A673 (cell line): ENCODE results near the gene ANKRD11.

Experiments
- EZH2 ChIP-seq: fragments of 200-600 bp; sonication (generic); IDR thresholded peaks from 2 replicates; pipeline ENCODE4 v1.6.1; 2017; ENCODE audit warnings: borderline replicate concordance, low read depth, mild to moderate bottlenecking, mixed read lengths, antibody characterized with exemption, low read length; ENCODE audit not compliant: poor library complexity, severe bottlenecking
- TF ChIP-seq, protein P1 (sequence below): fragments of 300-800, 200-600 bp; sonication (generic); conservative IDR thresholded peaks from 2 replicates; pipeline ENCODE4 v1.5.1; 2017; ENCODE audit warnings: low read depth, mild to moderate bottlenecking, antibody characterized with exemption, low read length, moderate library complexity, mixed read lengths

DNA sequence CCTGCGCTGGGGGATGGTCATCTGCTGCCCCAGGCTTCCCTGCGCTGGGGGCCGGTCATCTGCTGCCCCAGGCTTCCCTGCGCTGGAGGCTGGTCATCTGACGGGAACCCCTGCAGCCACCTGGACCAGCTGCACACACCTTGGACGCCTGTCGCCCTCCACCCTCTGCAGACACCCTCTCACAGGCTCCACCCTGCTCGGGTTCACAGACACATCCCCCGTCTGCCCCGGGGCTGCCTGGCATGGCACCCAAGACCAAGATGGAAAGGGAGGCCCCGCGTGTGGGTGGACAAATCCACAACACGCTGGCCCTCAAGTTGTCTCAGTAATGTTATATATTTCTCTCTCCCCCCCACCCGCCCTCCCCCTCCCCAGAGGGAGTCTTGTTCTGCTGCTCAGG lies 89.6 kb downstream of the ANKRD11 start:
- TF ChIP-seq, protein P1, sequence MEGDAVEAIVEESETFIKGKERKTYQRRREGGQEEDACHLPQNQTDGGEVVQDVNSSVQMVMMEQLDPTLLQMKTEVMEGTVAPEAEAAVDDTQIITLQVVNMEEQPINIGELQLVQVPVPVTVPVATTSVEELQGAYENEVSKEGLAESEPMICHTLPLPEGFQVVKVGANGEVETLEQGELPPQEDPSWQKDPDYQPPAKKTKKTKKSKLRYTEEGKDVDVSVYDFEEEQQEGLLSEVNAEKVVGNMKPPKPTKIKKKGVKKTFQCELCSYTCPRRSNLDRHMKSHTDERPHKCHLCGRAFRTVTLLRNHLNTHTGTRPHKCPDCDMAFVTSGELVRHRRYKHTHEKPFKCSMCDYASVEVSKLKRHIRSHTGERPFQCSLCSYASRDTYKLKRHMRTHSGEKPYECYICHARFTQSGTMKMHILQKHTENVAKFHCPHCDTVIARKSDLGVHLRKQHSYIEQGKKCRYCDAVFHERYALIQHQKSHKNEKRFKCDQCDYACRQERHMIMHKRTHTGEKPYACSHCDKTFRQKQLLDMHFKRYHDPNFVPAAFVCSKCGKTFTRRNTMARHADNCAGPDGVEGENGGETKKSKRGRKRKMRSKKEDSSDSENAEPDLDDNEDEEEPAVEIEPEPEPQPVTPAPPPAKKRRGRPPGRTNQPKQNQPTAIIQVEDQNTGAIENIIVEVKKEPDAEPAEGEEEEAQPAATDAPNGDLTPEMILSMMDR, result no peak
- no peak for TF ChIP-seq EZH2
